Fibroblast of skin of right biceps (primary cell): ENCODE measurements around the gene ACOT11.

Experiments used
- DNase-seq: peaks from one replicate; pipeline ENCODE4 v3.0.0-alpha.2; 2013

Gene ACOT11

DNA sequence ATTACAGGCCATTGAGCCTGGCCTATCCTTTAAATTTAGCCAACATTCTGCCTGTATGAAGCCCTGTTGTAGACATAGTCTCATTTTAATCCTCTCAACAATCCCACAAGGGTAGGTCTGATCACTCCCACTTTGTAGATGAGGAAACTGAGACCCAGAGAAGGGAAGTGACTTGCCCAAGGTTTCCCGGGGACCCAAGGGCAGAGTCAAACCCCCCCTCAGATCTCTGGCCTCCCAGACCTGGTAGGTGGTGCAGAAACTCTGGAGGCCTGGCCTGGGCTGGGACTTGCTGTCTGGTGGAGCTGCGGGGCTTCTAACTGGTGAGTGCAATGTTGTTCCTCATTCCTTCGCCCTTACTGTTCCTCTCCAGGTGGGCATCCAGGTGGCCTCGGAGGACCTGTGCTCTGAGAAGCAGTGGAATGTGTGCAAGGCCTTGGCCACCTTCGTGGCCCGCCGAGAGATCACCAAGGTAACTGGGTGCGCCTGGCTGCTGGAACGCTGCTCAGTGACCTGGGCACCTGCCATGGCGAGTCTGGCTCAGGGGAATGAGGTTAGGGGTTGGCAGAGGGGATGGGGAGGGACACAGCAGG lies 45.6 kb downstream of the ACOT11 start:
- no peak for DNase-seq

DNA sequence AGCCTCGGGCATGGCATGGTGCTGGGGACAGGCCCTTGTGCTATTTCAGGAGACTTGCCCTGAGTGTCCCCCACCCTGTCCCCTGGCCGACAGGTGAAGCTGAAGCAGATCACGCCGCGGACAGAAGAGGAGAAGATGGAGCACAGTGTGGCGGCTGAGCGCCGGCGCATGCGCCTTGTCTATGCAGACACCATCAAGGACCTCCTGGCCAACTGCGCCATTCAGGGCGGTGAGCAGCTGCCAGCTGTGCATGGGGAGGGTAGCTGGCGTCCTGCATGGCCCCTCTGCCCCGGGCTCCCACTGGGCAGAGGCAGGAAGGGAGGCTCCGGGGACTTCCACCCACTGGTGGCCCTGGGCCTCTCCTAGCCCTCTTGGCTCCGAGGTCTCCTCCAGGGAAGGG lies 46.4 kb downstream of the ACOT11 start:
- no peak for DNase-seq

DNA sequence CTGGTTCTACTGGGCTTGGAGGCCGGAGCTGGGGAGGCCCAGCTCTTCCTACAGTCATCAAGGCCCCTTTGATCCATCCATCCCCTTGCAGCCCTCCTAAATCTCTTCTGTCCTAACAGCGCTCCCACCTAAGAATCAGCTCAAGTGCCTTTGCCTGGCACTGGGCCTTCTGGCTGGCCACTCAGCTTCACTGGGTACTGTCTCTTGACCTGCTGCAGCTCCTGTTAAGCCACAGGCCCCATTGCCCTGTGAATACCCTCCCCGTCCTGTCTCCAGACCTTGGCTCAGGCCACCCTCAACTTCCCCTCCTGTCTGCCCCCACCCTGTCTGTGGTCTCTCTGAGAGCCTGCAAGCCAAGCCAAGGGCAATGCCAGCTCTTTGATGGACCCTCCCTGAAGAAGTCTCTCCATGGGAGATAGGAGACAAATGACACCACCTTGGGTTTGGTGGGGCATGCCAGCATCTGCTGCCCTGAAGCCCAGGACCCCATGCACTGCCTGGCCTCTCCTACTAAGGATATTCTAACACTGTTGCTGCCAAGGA lies 48.0 kb downstream of the ACOT11 start:
- DNase-seq = no peak

DNA sequence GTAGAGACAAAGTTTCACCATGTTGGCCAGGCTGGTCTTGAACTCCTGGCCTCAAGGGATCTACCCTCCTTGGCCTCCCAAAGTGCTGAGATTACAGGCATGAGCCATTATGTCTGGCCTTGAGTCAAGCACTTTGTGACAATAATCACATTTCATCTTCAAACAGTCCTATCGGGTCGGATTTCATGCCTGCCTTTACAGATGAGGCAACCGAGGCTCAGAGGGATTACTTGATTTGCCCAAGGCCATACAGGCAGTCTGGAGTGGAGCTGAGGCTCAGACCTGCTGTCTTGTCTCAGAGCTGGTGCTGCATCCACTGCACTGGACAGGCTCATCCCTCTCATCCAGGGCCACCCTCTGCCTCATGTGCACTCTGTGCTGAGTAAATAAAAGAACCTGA lies 48.7 kb downstream of the ACOT11 start:
- DNase-seq = no peak

DNA sequence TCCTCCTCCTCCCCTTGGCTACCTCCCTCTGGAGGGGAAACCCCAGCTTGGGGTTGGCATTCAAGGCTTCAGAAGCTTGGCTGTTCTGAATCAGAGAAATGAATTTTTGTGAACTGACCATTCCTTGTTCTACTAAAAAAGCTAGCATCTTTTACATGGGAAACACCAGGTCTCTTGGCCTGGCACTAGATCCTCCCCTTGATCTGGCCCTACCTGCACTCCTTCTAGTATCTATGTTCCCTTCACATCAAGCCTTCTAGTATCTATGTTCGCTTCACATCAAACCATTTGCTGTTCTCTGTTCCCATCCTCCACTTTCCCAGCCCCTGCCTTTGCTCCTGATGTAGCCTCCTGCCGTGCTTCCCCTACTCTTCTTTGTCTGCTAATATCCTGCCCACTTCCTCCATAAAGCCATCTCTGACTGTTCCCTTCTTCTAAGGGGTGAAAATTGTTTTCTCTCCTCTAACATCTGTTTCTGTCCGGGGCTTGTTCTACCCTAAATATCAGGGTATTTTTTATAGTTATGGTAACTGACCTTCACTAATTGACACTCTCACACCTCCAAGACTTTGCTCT lies 49.5 kb downstream of the ACOT11 start:
- no peak for DNase-seq

DNA sequence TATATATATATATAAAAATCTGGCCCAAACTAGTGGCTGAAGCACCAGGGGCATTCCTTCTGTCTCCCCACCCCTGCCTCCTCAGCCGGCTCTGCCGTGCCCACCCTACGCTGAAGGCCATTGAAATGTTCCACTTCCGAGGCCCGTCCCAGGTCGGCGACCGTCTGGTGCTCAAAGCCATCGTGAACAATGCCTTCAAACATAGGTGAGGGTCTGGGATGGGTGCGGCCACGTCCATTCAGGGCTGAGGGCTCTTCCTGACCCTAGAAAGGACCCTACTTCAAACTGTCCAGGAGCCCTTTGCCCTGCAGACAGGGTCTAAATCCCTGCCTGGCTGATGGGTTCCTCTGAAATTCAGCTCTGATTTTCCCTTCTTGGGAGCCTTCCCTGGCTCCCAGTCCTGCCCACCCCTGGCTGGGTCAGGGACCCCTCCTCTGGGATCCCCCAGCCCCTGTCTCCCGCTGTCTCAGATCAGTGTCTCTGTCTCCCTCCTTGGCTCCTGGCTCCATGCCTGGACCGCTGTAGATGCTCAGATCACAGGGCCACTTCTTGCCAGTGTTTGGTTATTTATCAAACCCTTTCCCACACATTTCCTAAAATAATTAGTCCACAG lies 51.3 kb downstream of the ACOT11 start:
- DNase-seq = no peak

DNA sequence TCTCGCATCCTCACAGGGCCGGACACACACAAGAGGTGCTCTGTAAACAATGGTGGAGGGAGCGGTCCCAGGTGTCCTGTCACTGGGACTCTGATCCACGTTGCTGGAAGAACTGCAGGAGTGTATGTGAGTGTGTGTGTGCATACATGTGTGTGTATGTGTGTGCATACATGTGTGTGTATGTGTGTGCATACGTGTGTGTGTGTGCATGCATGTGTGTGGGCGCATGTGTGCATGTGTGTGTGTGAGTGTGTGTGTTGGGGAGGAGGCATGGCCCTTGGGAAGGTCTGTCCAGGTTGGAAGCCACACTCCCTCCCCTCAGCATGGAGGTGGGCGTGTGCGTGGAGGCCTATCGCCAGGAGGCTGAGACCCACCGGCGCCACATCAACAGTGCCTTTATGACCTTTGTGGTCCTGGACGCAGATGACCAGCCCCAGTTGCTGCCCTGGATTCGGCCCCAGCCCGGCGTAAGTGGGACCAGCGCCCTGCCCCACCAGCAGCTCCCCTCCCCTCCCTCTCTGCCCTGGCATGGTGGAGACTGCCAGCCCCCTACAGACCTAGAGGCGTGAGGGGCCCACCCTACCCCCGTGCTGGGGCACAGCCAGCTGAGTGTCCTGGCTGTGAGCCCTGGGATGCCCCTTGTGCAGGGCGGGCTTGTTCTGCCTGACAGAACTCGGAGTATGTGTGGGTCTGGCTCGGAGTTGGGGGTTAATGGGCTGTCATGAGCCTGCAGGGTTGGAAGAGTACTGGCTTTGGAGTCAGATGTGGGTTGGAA lies 53.1 kb downstream of the ACOT11 start:
- no peak for DNase-seq

DNA sequence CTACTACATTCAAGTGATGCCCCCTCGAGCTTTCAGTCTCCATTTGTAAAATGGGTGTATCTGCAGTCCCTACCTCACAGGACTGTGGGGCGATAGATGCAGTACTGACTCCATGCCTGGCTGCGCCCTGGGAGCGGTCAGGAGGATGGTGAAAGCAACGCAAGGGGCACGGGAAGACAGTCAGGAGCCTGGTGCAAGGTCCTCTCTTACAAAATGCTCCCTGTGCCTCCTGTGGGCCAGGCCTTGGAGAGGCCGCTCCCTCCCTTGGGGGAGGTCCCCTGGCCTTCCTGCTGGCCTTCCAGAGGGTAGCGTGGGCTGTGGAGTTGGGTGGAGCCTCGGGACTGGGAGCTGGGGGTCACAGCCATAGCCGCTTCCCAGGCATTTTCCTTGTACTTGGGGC lies 53.7 kb downstream of the ACOT11 start:
- DNase-seq = no peak

DNA sequence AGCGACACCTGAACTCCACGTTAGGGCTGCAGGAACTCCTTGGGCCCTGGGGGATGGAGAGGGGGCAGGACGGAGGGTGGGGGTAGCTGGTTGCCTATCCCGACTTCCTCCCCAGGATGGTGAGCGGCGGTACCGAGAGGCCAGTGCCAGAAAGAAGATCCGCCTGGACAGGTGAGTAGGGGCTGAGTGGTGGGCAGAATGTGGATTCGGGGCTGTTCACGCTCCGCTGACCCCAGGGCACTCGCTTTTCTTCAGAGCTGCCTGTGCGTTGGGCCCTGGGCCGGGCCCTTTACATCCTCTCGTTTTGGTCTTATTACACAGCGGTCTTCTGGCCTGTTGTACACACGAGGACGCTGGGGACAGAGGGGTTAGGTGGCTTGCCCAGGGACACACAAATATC lies 54.5 kb downstream of the ACOT11 start:
- no peak for DNase-seq

DNA sequence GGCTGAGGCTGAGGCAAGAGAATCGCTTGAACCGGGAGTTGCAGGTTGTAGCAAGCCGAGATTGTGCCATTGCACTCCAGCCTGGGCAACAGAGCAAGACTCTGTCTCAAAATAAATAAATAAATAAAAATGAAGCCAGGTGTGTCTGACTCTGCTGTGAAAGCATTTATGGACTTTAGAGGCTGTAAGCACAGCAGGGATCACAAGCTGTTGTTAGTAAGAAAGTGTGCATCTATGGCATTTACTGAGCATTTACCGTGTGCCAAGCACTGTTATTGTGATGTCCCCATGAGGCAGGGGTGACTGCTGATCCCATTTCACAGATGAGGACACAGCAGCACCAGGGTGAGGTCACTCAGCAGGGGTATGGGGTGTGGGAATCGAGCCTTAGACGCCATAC lies 55.2 kb downstream of the ACOT11 start:
- no peak for DNase-seq

DNA sequence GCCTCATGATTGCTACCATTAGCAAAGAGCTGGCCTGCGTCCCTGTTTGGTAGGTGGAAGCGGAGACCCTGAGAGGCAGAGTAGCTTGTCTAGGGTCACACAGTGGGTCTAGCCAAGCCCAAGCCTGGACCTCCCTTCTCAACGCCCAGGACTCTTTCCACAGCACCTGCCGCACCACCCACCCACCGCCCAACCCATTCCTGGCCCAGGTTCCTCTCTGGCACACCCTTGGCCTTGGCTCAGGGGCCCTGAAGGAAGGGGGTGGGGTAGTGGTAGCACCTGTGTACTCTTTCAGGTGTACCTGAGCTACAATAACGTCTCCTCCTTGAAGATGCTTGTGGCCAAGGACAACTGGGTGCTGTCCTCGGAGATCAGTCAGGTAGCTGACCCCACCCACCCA lies 56.0 kb downstream of the ACOT11 start:
- no peak for DNase-seq

DNA sequence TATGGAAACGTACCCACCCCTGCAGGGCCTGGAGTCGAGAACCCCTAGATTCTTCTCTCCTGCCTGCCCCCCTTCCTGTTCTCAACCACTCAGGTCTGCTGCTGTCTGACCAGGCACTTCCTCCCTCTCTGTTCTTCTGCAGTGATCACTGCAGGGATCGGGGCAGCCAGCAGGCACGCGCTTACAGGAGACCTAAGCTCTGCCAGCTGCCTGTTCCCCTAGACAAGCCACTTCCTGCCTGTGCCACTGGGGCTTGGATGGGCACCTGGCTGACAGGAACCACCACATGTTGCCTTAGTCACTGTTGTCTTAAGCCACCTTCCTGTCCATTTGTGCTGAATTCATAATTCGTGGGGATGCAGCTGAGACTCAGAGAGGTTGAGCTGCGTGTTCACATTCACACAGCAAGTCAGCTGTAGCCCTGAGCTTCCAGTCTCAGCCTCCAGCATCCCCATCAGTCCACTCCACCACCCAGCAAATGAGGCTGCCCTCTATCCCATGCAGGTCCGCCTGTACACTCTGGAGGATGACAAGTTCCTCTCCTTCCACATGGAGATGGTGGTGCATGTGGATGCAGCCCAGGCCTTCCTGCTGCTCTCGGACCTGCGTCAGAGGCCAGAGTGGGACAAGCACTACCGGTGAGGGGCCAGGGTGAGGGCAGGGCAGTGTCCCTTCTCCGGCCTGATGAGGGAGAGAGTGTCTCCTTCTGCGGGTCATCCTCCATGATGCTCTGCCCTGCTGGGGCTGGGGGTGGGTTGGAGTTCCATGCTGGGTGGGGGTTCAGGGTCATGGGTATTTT lies 56.7 kb downstream of the ACOT11 start:
- DNase-seq = no peak

DNA sequence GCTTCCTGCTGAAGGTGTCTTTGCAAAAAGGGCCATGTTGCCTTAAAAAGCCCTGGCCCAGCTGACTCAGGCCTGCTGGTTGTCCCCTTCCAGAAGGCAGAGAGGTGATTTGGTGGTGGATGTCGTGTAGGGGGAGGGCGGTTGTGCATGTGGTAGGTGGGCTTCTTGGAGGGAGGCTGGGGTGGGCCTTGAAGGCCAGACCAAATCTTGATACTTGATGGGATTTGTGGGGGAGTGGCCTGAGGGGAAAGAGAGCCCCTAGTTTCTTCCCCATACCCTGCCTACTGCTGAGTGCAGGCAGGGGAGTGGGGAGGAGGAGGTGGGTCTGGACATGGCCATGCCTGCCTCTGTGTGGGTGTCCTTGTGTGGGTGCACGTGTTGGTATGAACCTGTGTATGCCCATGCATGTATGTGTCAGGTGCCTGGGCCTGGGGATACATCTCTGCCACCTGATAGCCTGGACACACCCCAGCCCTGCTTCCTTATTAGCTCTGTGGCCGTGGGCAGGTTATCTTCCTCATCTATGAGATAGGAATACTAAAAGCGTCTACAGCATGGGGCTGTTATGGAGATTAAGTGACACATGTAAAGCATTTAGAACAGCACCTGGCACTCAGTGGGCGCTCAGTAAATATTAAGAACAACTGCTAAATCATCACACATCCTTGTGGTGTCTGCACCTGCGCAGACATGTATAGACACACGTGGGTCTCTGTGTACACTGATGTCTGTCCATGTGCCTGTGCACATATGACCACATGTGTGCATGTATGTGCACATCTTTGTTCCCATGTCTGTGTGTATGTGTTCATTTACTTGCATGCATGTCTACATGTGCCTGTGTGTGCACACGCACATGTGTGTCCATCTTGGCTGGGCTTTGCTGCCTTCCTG lies 58.3 kb downstream of the ACOT11 start:
- no peak for DNase-seq

DNA sequence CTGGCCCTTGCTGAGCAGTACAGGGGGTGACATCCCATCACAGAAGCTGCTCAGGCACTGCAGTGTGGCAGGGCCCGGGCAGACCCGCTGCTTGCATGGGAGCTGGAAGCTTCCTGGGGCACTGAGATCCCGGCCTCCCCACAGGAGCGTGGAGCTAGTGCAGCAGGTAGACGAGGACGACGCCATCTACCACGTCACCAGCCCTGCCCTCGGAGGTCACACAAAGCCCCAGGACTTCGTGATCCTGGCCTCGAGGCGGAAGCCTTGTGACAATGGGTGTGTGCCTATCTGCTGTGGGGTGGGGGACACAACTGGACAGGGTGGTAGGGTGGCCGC lies 58.9 kb downstream of the ACOT11 start:
- no peak for DNase-seq

DNA sequence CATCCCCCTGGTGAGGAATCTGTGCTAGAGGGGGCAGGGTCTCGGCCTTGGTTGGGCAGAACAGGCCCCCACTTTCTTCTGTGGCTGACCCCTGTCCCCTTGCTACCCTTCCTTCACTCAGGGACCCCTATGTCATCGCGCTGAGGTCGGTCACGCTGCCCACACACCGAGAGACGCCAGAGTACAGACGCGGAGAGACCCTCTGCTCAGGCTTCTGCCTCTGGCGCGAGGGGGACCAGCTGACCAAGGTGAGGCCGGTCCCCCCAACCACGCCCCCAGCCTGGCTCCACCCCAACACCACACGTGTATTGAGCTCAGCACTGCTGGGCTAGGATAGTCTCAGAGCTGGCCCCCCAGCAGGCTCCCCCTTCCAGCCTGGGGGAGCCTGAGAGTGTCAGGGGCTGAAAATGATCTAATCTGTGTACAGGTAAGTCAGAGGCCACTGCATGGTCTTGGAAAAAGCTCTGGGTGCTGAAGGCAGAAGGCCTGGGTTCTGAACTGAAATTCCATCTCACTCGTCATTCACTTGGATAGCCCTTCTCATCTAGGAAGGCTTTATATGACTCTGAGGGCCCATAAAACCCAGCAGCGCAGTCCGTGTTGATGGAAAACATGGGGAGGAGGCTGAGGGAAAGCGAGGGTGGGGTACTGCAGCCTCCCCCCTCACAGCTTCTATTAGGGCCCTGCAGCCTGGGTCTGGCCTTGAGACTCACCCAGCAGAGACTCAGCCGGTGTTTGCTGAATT lies 60.0 kb downstream of the ACOT11 start:
- DNase-seq = no peak

DNA sequence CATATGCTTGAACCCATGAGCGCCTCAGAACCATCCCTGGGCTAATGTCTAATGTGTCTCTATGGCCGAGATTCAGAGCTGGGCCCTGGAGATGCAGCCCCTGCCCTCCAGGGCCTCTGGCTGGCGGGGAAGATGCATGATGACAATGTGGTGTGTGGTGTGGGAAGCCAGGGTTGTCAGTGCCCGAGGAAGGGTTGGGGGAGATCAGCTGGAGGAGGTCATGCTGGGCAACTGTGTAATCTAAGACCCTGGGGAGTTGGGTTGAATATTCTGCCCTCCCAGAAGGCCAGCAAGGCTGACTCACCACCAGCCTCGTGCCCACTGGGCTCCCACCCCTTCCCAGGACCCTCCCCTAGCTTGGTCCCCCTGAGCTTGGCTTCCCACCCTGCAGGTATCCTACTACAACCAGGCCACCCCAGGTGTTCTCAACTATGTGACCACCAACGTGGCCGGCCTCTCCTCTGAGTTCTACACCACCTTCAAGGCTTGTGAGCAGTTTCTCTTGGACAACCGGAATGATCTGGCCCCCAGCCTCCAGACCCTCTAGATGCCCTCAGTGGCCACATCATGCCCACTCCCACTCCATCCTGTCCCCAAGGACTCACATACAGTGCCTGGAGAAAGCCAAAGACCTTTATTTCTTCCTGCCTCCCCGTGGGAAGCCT lies 60.7 kb downstream of the ACOT11 start:
- no peak for DNase-seq

DNA sequence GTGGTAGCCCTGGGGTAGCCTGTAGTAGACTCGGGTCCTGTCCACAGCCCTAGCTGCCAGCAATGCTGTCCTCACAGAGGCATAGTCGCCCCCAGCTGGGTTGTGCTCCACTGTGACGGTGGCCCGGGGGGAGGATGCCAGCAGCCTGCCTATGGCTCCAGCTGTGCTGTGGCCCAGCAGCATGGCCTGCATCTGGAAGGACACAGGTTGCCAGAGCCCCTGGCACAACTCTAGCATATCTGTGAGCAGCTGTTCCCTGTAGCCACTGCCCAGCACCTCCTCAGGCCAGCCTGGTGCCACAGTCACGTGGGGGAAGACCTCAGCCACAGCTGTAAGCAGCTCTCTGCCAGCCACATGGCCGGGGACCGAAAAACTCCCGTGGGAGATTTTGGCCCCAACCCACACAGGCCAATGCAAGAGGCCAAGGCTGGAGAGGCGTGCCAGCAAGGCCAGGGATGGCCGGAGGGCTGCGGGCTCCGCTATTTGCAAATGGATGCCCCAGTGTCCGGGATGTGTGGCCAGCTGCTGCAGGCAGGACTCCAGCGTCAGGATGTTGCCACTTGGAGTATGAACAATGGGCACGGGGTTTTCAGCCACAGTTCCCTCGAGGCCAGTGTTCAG lies 61.4 kb downstream of the ACOT11 start:
- no peak for DNase-seq

DNA sequence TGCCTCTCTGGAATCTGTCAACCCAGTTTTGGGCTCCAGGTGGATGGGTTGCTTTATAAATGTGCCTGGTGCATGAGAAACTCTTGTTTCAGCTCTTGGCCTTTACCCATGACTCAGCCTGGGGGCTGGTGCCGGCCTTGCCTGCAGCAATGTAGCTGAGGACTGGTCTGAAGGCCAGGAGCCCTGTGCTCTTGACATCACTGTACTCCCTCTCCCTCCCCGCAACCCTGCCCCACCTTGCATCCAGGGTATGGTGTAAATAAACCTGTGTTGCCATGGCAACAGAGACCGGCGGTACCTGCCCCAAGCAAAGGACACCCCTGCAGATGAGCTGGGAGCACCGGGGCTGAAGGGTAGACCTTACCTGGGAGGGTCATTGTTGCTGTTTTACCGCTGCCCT lies 62.0 kb downstream of the ACOT11 start:
- DNase-seq = no peak

DNA sequence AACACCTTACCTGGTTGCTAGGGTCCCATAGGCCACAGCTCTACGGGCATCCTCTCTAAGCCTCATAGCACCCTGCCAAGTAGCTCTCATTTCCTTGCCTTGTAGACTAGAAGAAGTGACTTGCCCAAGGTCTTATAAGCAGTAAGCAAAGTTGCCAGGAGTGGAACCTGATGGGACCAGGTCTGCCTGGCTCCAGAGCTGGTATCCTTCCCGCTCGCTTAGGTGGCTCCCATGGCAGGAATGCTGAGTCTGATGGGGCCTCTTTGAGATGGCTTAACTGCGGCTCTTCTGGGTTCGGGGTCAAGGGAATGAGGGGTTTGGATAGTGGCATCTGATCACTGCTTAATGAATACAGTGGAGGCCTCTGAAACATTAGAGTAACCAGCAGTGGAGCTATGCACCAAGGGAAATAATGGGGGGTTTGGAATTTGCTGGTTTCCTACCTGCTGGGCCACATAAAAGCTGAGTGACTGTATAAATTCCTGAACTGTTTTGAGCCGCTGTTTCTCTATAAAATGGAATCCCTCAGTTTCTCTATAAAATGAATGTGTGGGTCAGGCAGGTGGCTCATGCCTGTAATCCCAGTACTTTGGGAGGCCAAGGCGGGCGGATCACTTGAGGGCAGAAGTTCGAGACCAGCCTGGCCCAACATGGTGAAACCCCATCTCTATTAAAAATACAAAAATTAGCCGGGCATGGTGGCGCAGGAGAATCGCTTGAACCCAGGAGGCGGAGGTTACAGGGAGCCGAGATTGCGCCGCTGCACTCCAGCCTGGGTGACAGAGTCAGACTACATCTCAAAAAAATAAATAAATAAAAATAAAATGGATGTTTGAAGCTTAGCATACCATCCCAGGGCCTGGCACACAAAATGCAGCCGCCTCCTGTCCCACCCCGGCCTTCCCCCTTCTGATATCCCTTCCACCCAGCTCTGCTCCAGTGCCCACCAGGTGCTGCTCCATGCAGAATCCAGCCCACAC lies 62.9 kb downstream of the ACOT11 start:
- DNase-seq = no peak
